ENCODE results near the gene SERPINB4.
"Not testable (repeated sequence)": the region's sequence is repeated elsewhere in the genome, so short reads cannot be mapped to it uniquely, and the experiment has no call there.

The SERPINB4 gene

DNA sequence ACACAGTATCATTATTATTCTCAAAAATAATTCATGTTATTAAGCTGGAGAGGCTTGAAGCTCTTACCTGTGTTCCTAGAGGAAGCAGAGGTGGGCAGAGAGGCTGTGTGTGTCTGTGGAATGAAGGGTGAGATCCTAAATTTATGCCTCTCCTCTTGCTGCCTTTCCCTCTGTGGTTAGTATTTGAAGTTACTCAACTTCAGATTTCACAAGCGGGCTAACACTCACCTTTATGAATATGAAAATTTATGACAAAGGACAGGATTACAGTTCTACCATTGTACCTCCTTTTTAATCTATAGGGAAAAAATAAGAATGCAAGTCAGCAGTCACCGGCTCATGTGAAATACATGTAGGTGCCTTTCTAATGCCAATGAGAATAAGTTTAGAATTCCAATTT is at the start of gene SERPINB4:
Gene SERPINB4 (minus strand): TSS at position 115 of the 400 bp plus-strand sequence. CDS start 679 bp downstream, outside the sequence.
- not testable (repeated sequence) for H3K4me3 ChIP-seq (ENCODE audit: low read length); H3K27ac ChIP-seq (ENCODE audit: low read depth, low read length); H3K4me2 ChIP-seq (ENCODE audit: low read length); H3K4me1 ChIP-seq (ENCODE audit: control insufficient read depth, low read length); H3K36me3 ChIP-seq (ENCODE audit: control insufficient read depth, low read length); H3F3A ChIP-seq (ENCODE audit: control insufficient read depth, insufficient read depth); H3K27me3 ChIP-seq (ENCODE audit: control insufficient read depth, low read length); H3K9me2 ChIP-seq (replicated peaks; ENCODE audit: control insufficient read depth, low read length); H3K79me2 ChIP-seq (ENCODE audit: control insufficient read depth, low read length); H3K9me3 ChIP-seq (ENCODE audit: control insufficient read depth, insufficient read depth, low read length); H4K20me1 ChIP-seq (ENCODE audit: control insufficient read depth, insufficient read depth, low read depth, low read length)

DNA sequence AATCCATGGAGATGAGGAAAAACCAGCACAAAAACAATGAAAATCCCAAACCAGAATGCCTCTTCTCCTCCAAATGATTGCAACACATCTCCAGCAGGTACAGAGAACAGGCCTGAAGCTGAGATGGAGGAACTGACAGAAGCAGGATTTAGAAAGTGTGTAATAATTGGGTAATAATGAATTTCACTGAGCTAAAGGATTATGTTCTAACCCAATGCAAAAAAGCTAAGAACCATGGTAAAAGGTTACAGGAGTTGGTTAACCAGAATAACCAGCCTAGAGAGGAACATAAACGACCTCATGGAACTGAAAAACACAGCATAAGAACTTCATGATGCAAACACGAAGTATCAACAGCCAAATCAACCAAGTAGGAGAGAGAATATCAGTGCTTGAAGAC is 45.0 kb upstream of the SERPINB4 start:
- Histone ChIP-seq H3K9me2 (replicated peaks; ENCODE audit: control insufficient read depth, low read length) (no peaks in the 10 kb centered on the region), H3K36me3 (ENCODE audit: control insufficient read depth, low read length) (no peaks in the 10 kb centered on the region), H3K4me3 (ENCODE audit: low read length) (no peak overlapping the region), H3K4me1 (ENCODE audit: control insufficient read depth, low read length) (no peaks in the 10 kb centered on the region), H3K9me3 (ENCODE audit: control insufficient read depth, insufficient read depth, low read length) (no peaks in the 10 kb centered on the region), H3K4me2 (ENCODE audit: low read length) (no peak overlapping the region), H3K27ac (ENCODE audit: low read depth, low read length) (no peak overlapping the region), H3F3A (ENCODE audit: control insufficient read depth, insufficient read depth) (no peaks in the 10 kb centered on the region), H3K79me2 (ENCODE audit: control insufficient read depth, low read length) (no peaks in the 10 kb centered on the region), H3K27me3 (ENCODE audit: control insufficient read depth, low read length) (no peaks in the 10 kb centered on the region), H4K20me1 (ENCODE audit: control insufficient read depth, insufficient read depth, low read depth, low read length) (no peaks in the 10 kb centered on the region)
- TF ChIP-seq, protein P1, sequence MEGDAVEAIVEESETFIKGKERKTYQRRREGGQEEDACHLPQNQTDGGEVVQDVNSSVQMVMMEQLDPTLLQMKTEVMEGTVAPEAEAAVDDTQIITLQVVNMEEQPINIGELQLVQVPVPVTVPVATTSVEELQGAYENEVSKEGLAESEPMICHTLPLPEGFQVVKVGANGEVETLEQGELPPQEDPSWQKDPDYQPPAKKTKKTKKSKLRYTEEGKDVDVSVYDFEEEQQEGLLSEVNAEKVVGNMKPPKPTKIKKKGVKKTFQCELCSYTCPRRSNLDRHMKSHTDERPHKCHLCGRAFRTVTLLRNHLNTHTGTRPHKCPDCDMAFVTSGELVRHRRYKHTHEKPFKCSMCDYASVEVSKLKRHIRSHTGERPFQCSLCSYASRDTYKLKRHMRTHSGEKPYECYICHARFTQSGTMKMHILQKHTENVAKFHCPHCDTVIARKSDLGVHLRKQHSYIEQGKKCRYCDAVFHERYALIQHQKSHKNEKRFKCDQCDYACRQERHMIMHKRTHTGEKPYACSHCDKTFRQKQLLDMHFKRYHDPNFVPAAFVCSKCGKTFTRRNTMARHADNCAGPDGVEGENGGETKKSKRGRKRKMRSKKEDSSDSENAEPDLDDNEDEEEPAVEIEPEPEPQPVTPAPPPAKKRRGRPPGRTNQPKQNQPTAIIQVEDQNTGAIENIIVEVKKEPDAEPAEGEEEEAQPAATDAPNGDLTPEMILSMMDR (IDR thresholded peaks at IDR 0.05; ENCODE audit: low read depth, low read length, poor library complexity, severe bottlenecking), result no peak
- TF ChIP-seq EZH2phosphoT487 (IDR thresholded peaks at IDR 0.05; ENCODE audit: borderline replicate concordance, low read length), result no peak

DNA sequence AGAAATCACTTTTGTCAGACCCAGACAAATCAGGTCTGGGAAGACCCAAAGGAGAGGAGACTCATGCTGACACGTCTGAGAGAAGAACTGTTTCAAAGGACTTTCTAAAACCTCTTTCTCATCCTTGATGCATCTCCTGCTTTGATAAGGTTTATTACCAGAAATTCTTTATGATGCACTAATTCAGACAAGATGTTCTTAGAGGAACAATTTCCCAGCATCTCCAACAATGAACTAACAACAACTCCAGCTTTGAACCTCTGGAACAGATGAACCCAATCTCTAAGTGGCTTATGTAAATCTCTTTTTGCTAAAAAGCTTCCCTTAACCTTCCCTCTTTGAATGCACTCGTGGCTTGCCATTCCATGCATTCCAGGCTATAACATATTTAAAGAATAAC is 42.8 kb upstream of the SERPINB4 start:
- Histone ChIP-seq H3K9me3 (ENCODE audit: control insufficient read depth, insufficient read depth, low read length) (no peaks in the 10 kb centered on the region; the same call in 1 of the 2 replicates), H4K20me1 (ENCODE audit: control insufficient read depth, insufficient read depth, low read depth, low read length) (no peaks in the 10 kb centered on the region), H3K9me2 (replicated peaks; ENCODE audit: control insufficient read depth, low read length) (no peaks in the 10 kb centered on the region), H3K4me2 (ENCODE audit: low read length) (no peak overlapping the region), H3K4me1 (ENCODE audit: control insufficient read depth, low read length) (no peaks in the 10 kb centered on the region), H3K36me3 (ENCODE audit: control insufficient read depth, low read length) (no peaks in the 10 kb centered on the region), H3K79me2 (ENCODE audit: control insufficient read depth, low read length) (no peaks in the 10 kb centered on the region), H3F3A (ENCODE audit: control insufficient read depth, insufficient read depth) (no peaks in the 10 kb centered on the region), H3K4me3 (ENCODE audit: low read length) (no peak overlapping the region), H3K27ac (ENCODE audit: low read depth, low read length) (no peak overlapping the region), H3K27me3 (ENCODE audit: control insufficient read depth, low read length) (no peaks in the 10 kb centered on the region)
- no peak for TF ChIP-seq EZH2phosphoT487 (IDR thresholded peaks at IDR 0.05; ENCODE audit: borderline replicate concordance, low read length)
- TF ChIP-seq, protein P1 (IDR thresholded peaks at IDR 0.05; ENCODE audit: low read depth, low read length, poor library complexity, severe bottlenecking), result no peak

DNA sequence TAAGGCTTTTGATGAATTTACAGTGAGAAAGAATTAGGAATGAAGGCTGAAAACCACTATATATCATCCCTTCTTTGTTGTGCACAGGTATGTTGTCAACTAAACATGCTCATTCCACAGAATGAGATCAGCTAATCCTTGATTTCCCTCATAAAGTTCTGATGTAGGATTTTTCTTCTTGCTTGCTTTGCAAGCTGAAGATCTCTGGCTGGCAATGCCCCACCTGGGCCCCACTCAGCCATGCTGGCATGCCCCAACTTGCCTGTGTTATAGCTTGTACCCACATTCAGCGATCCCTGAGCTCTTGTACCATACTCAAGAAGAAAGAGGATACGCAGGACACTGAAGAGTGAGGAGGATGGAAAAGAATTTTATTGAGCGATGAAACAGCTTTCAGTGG is 40.7 kb upstream of the SERPINB4 start:
- TF ChIP-seq EZH2phosphoT487 (IDR thresholded peaks at IDR 0.05; ENCODE audit: borderline replicate concordance, low read length), result no peak
- TF ChIP-seq, protein P1 (IDR thresholded peaks at IDR 0.05; ENCODE audit: low read depth, low read length, poor library complexity, severe bottlenecking), result no peak
- no peak overlapping the region for H3K4me2 ChIP-seq (ENCODE audit: low read length)
- H3F3A ChIP-seq (ENCODE audit: control insufficient read depth, insufficient read depth), result no peaks in the 10 kb centered on the region
- H3K4me3 ChIP-seq (ENCODE audit: low read length), result no peak overlapping the region
- no peaks in the 10 kb centered on the region for H3K27me3 ChIP-seq (ENCODE audit: control insufficient read depth, low read length)
- H3K79me2 ChIP-seq (ENCODE audit: control insufficient read depth, low read length), result no peaks in the 10 kb centered on the region
- H3K36me3 ChIP-seq (ENCODE audit: control insufficient read depth, low read length), result no peaks in the 10 kb centered on the region
- no peaks in the 10 kb centered on the region for H3K4me1 ChIP-seq (ENCODE audit: control insufficient read depth, low read length)
- no peaks in the 10 kb centered on the region for H4K20me1 ChIP-seq (ENCODE audit: control insufficient read depth, insufficient read depth, low read depth, low read length)
- H3K27ac ChIP-seq (ENCODE audit: low read depth, low read length), result no peak overlapping the region
- H3K9me3 ChIP-seq (ENCODE audit: control insufficient read depth, insufficient read depth, low read length), result no peaks in the 10 kb centered on the region; the same call in 1 of the 2 replicates
- no peaks in the 10 kb centered on the region for H3K9me2 ChIP-seq (replicated peaks; ENCODE audit: control insufficient read depth, low read length)
